RWPE1 (cell line): Measurements from ENCODE around the gene C15orf62.
A peak's percentile ranks its signal among the peaks of the same experiment; 100 is the strongest.

Experiments used
- CTCF ChIA-PET: fragments of 350-600 bp; sonication (Branson Sonifier 250); formaldehyde crosslinking; extraction: SDS; loops from one replicate; lab custom pipeline; 2021; lab: Yijun Ruan, JAX
- POLR2A ChIA-PET: fragments of 400-600 bp; formaldehyde crosslinking; extraction: SDS; loops from one replicate; lab custom pipeline; 2020; ENCODE audit warnings: antibody characterized with exemption; ENCODE audit not compliant: low non-redundant PET; lab: Yijun Ruan, JAX
- DNase-seq: peaks from one replicate; pipeline ENCODE4 v3.0.0; 2012; ENCODE audit warnings: low spot score
- H3K27ac ChIP-seq: fragments of 450-650 bp; 2 replicates; pipeline ENCODE4 v1.5.1; 2017
- TF ChIP-seq, protein P1 (sequence below): fragments of 450-650 bp; conservative IDR thresholded peaks from 2 replicates; pipeline ENCODE4 v1.5.1; 2017; ENCODE audit warnings: low read depth, mild to moderate bottlenecking

Gene C15orf62

DNA sequence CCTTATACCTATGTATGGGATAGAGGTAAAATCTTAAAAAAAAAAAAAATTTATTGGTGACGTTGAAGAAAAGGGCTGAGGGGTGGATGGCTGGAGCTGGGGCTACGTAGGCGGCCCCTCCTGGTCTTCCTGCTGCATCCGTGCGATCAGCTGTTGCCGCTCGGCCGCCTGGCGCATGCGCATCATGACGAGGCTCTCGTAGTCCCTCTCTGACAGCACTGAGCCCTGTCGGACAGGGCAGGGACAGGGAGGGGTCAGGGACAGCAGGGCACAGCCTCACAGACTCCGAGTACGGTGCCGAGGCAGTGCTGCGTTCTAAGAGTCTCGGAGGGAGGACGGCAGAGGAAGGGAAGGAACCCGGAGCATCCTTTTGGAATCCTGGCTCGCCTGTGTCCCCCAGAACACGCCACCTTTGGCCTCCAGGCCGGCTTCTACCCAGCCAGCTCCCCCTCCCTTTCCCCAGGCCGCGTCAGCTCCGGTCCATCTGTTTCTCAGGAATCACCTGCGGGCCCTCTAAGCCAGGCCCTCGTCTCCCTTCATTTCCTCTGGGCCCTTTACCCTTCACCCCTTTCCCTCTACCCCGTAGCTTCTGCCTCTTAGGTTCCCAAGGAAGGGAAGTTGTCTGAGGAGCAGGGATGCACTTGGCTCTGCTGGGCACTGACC, 1.8 kb upstream of the C15orf62 start:
- peak overlapping the region; percentile 99 for H3K27ac ChIP-seq
- DNase-seq = no peak
- CTCF ChIA-PET = no interaction called here
- POLR2A ChIA-PET = no interaction called here
- TF ChIP-seq, protein P1, sequence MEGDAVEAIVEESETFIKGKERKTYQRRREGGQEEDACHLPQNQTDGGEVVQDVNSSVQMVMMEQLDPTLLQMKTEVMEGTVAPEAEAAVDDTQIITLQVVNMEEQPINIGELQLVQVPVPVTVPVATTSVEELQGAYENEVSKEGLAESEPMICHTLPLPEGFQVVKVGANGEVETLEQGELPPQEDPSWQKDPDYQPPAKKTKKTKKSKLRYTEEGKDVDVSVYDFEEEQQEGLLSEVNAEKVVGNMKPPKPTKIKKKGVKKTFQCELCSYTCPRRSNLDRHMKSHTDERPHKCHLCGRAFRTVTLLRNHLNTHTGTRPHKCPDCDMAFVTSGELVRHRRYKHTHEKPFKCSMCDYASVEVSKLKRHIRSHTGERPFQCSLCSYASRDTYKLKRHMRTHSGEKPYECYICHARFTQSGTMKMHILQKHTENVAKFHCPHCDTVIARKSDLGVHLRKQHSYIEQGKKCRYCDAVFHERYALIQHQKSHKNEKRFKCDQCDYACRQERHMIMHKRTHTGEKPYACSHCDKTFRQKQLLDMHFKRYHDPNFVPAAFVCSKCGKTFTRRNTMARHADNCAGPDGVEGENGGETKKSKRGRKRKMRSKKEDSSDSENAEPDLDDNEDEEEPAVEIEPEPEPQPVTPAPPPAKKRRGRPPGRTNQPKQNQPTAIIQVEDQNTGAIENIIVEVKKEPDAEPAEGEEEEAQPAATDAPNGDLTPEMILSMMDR = no peak

DNA sequence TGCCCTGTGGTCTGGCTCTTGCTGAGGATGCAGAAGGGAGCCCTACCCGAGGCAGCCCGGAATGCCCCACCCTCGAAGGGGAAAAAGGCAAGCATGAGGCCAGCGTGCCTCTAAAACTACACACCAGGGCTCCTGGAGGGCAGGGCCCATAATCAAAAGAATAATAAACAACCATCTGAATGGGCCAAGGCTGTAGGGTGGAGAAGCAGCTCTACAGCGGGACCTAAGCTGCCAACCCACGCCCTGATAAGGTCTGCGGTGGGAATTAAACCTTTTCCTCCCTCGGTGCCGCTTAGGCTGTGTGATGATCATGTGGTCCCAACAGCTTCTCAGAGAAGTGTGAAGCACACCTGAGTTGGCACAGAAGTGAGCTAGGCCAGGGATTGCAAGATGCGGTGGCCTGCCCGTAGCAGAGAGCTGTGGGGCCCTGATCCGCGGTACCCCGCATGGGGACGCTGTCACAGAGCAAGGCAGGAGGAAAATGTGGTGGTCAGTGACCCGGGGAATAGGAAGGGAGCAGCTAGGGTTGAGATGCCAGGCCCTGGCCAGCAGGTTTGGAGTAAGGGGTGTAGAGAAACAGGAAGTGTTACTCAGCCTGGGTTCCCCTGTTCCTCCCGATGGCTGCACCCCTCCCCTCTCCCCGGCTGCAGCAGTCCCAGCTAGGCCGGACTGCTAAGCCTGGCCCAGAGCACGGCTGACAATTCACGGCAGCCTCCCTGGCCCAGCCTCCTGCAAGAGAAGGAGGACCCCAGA, 1.1 kb upstream of the C15orf62 start:
- no peak for DNase-seq
- CTCF ChIA-PET = interaction anchor here (0.9 to 3.1 kb wide), 3 partner anchors 22 to 328 kb away, joined by 3 to 18 read pairs (median 5); partner anchors contain the start of genes BAHD1 and VPS18
- H3K27ac ChIP-seq = peak overlapping the region; percentile 99
- TF ChIP-seq, protein P1 = no peak
- POLR2A ChIA-PET = interaction anchor here (1.2 kb wide), 1 partner anchor 12 kb away, joined by 3 read pairs; no protein-coding TSS in a partner anchor

DNA sequence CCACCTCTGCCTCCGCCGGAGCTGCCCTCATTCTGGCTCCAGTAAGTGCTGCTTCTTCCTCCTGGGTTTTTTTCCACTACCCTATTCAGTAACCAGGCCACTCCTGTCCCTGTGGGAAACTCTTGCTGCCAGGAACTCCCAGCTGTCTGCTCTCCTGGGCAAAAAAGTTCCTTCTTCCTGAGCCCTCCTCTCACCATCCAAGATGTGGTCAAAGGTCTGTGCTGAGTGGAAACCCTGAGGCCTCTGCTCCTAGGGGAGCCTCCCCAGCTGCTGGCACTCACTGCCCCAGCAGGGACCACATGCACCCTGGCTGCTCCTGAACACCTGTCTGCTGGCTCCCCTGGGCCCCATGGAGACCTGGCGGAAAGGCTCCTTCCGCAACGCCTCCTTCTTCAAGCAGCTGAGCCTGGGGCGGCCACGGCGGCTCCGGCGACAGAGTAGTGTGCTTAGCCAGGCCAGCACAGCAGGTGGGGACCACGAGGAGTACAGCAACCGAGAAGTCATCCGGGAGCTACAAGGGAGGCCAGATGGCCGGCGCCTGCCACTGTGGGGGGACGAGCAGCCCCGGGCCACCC, 454 bp downstream of the C15orf62 start:
- peak overlapping the region; percentile 99 for H3K27ac ChIP-seq
- CTCF ChIA-PET = interaction anchor here (0.6 to 3.1 kb wide), 6 partner anchors 12 to 244 kb away, joined by 3 to 18 read pairs (median 3); no protein-coding TSS in a partner anchor
- POLR2A ChIA-PET = interaction anchor here (0.6 to 1.2 kb wide), 3 partner anchors 8 to 44 kb away, joined by 3 read pairs; no protein-coding TSS in a partner anchor
- no peak for DNase-seq
- TF ChIP-seq, protein P1 = no peak

DNA sequence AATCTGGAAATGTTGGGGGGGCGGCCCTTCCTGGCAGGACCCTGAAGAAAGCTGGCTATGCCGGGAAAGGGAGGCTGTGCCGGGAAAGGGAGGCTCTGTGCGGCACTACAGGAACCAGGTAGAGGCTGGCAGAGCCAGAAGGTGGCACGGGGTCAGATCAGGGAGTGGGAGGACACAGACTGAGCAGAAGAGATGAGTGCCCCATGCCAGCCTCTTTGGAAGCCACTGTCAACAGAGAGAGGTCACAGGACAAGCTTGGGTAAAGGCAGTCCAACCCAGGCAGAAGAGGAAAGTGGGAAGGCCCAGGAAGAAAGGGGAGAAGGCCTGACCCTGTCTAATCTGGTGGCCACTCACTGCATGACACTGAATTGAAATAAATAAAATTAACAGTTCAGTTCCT, 1.5 kb downstream of the C15orf62 start:
- no peak for DNase-seq
- CTCF ChIA-PET = interaction anchor here (1.2 to 3.1 kb wide), 2 partner anchors 24 to 170 kb away, joined by 3 to 18 read pairs; no protein-coding TSS in a partner anchor
- peak overlapping the region; percentile 99 for H3K27ac ChIP-seq
- POLR2A ChIA-PET = no interaction called here
- TF ChIP-seq, protein P1 = no peak

DNA sequence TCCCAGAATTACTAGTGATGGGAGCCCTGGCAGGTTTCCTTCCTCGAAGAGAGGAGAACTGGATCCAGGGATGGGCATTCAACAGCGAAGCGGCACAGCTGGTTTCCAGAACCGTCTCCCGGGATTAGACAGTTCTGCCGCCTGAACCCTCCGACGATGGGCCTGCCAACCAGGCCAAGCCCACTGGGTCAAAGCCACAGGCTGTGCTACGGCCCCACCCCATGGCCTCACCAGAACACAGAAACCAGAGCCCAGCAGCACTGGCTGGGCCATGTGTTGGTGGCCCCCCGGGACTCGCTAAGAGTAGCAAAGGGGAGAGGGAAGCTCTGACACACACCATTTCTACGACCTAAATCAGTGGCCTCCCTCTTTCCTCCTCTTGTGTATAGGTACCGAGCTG, 2.2 kb downstream of the C15orf62 start:
- ChIA-PET POLR2A (no interaction called here), CTCF (interaction anchor here (0.5 to 3.1 kb wide), 2 partner anchors 25 to 144 kb away, joined by 3 to 18 read pairs; no protein-coding TSS in a partner anchor)
- no peak for DNase-seq
- TF ChIP-seq, protein P1 = no peak
- H3K27ac ChIP-seq = peak overlapping the region; percentile 99

DNA sequence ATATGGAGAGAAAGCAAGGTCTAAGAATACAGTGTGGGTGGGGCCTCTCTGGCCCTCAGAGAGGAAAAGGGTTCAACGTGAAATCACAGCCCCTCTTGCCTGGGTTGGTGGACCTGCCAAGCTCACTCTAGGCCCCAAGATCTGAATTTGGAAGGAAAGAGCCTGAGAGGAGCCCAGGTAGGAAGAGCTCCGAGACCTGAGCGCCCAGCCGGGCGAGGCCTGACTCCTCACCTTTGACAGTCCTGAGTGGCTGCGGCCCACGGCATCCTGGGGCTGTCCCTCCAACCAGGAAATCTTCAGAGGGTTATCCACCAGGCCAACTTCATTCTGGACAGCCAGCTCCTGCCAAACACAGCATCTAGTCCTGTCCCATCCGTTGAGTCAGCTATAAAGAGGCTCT, 3.7 kb downstream of the C15orf62 start:
- peak overlapping the region; percentile 99 for H3K27ac ChIP-seq
- TF ChIP-seq, protein P1 = no peak
- no peak for DNase-seq
- ChIA-PET CTCF (interaction anchor here (1.0 kb wide), 1 partner anchor 26 kb away, joined by 4 read pairs; no protein-coding TSS in a partner anchor), POLR2A (no interaction called here)
